NCI-H526 (cell line): ENCODE measurements around the gene CNPY1.
A peak's percentile ranks its signal among the peaks of the same experiment; 100 is the strongest.
"Not testable (repeated sequence)": the region's sequence is repeated elsewhere in the genome, so short reads cannot be mapped to it uniquely, and the experiment has no call there.

Experiments used
- DNase-seq, 2 experiments: peaks; one replicate each; lab custom pipeline; 2025; lab: John Stamatoyannopoulos, UW

The CNPY1 gene

DNA sequence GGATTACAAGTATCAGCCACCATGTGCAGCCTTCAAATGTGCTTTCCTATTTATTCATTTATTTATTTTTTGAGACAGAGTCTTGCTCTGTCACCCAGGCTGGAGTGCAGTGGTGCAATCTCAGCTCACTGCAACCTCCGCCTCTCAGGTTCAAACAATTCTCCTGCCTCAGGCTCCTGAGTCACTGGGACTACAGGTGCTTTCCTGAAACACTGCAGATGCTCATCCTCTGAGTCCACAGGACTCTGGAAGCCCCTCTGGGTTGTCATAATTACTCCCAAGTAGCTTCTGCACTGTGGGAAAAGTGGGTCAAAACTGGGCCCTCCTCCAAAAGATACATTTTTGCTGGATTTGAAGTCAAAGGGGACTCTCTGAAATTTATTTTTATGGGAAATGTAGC is at the start of gene CNPY1:
CNPY1 (minus strand) TSS at position 111 of the 400 bp plus-strand sequence. CDS start 630 bp downstream, outside the sequence.
- not testable (repeated sequence) for DNase-seq

DNA sequence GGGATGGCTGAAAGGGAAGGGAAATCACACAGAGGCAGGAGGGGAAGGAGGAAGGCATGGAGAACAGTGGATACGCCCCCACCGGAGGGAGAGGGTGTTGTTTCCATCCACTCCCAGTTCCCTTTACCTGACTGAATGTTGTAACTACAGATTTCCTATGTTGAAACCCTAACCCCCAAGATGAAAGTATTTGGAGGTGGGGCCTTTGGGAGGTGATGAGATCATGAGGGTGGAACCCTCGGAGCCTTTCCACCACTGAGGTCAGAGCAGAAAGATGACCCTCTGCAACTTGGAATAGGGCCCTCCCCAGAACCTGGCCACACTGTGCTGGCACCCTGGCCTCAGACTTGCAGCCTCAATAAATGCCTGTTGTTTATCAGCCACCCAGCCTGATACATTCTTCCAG is 48.6 kb upstream of the CNPY1 start:
- DNase-seq = peak in 1 of 2 experiments; percentile 26

DNA sequence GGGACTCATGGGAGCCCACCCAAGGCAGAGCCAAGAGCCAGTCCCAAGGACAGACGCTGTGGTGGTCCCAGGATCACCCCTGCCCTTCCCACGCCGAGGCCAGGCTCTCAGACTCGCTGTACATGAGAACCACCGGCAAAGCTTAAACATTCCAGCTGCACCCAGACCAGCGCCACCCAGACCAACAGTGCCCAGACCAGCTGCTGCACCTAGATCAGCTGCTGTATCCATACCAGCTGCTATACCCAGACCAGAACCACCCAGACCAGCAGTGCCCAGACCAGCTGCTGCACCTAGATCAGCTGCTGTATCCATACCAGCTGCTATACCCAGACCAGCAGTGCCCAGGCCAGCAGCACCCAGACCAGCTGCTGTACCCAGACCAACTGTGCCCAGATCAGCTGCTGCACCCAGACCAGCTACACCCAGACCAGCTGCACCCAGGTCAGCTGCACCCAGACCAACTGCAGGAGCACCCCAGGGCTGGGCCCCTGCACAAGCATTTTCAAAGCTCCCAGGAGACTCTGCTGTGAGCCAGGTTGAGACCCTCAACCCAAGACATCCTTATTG is 47.9 kb upstream of the CNPY1 start:
- DNase-seq = peak in 1 of 2 experiments; percentile 23

DNA sequence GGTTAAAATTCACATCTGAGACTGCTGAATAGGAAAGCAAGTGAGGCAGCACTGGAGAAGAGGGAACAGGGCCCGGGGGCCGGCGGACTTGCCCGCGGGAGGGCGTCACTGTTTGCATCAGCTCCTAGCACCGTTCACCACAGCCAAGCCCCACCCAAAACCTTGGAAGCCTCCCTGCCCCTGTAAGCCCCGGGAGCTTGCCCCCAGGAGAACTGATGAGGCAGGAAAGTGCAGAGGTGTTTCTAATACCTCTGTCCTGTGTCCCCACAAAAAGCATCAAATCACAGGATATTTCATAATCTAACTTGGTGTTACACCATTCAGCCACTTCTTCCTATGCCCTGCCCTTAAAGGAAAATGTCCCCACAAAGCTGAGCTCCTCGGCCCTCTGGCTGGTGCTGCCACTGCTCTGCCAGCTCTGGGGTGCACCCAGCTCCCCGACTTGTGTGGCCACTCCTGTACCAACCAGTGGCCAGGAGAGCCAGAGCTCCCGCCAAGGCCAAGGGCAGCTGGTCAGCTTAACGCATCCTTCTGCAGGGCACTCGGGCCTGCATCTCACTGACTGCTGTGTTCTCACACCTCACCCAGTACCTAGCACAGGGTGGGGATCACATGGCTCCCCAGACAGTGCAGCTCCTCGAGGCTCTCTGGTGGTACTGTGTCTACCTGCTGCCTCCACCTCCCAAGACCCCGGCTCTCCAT is 47.3 kb upstream of the CNPY1 start:
- DNase-seq = peak in 1 of 2 experiments; percentile 20

DNA sequence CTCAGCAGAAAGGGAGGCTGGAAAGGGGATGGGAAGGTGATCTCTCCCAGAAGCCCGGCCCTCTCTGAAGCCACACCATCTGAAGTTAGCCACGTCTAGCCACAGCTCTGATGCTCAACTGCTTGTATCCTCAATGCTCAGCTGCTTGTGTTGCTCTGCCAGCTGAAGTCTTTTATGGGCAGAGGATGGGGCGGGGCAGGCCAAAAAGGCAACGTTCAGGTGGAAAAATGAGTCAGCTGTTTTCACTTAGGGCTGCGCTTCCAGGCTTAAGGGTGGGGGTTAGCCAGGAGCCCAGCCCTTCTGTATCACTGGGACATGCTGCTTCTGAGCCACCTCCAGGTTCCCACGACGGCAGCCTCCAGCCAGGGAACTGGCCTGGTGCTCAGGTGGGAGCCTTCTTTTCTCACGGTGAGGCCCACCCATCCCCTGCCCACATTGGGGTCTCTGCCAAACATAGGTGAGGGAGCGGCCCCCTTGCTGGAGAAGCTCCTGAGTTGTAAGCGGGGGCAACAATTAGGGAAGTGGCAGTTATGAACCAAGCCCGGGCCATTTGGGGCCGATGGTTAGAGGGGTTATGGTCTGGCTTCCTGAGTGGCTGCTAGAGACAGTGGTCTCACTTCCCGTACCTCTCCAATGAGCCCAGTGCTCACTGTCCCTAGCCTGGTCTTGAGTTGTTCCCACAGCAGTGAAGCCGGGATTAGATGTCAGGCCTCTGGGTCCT is 44.9 kb upstream of the CNPY1 start:
- DNase-seq = peak; percentile 87 to 90

DNA sequence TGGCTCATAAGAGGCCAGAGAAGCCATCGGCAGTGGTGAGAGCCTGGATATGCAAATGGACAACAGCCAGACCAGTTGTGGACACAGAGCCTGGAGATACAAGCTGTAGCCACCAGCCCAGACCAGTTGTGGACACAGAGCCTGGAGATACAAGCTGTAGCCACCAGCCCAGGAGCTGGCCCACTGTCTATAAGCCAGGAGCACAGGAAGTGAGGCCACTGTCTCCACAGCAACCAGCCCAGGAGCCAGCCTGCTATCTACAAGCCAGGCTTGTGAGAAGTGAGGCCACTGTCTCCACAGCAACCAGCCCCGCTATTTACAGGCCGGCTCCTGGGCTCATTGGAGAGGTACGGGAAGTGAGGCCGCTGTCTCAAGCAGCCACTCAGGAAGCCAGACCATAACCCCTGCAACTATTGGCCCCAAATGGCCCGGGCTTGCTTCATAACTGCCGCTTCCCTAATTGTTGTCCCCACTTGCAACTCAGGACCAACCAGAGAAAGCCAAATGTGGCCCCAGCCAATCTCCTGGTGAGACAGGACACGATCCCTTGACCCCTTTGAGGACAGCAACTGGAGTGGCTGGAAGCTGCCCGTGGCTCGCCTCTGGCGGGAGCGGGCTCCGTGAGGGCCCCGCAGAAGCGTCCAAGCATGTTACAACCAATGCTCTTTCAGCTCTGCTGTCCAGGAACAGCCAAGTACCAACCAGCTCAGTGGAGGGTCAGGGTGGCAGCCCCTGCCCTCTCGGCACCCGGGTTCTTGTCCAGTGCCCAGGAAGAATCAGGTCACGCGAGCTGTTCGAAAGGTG is 44.1 kb upstream of the CNPY1 start:
- DNase-seq = peak; percentile 91 to 96

DNA sequence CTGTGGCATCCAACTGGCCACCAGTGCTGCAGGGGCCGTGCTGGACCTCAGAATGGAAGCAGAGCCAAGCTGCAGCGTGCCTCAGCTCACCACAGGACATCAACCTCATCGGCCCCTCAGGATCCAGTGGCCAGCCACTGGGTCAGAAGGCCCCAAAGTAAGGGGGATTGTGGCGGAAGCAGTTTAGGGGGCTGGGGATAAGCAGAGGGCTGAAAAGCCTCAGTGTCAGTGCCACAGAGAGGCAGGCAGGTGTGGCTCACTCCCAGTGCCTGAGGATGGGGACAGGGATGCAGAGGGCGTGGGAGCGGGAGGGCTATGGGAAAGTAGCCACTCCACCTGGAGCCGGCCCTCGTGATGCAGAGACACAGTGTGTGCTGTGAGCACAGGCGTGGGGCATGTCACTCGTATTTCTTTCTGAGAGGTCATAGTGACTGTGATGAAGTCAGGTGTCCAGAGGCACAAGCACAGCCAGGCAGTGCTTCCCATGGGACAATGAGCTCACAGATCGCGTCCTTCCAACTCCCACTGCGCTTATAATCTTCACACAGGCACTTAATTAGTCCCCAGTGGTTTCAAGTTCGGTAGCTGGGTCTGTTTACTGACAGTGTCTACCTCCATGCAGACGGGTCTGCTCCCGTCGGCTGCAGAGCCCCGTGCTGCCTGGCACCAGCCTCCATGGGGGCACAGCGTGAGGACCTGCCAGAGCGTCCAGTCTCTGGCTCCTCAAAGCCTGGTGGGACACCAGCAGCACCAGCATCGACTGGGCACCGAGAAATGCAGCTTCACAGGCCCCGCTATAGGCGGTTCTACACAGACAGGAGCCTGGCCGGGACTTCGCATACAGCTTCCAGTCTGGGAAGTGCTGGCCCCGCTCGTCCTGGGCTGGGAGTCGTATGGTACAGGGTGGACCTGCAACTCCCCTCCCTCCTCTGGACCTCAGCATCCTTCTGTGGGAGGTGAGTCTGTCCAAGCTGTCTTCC is 42.9 kb upstream of the CNPY1 start:
- peak; percentile 90 to 95 for DNase-seq

DNA sequence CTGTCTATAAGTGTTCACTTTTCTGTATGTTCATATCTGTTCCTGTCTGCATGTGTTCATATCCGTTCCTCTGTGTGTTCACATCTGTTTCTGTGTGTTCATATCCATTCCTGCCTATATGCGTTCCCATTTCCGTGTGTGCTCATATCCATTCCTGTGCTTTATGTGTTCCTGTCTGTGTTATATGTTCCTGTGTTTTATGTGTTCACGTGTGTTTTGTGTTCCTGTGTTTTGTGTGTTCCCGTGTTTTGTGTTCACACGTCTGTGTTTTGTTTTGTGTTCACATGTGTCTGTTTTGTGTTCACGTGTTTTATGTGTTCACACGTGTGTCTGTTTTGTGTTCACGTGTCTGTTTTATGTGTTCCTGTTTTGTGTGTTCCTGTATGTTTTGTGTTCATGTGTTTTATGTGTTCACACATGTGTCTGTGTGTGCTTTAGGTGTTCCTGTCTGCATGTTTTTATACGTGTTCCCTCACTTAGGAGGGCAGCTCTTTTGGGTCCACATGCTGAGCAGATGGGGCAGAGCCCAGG is 42.2 kb upstream of the CNPY1 start:
- DNase-seq = no peak

DNA sequence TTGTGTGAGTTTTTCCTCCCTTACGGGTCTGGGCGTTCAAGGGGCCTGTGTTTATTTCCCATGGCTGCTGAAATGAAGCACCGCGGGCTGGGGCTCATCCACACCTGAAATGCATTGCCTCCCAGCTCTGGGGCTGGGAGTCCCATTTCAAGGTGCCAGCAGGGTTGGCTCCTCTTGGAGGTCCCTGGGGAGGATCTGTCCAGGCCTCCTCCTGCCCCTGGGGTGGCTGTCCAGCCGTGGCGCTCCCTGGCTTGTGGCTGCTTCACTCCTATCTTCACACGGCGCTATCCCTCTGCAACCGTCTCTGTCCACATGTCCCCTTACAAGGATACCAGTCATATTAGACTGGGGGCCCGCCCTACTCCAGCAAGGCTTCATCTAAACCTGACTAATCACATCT is 41.1 kb upstream of the CNPY1 start:
- DNase-seq = peak in 1 of 2 experiments; percentile 23

DNA sequence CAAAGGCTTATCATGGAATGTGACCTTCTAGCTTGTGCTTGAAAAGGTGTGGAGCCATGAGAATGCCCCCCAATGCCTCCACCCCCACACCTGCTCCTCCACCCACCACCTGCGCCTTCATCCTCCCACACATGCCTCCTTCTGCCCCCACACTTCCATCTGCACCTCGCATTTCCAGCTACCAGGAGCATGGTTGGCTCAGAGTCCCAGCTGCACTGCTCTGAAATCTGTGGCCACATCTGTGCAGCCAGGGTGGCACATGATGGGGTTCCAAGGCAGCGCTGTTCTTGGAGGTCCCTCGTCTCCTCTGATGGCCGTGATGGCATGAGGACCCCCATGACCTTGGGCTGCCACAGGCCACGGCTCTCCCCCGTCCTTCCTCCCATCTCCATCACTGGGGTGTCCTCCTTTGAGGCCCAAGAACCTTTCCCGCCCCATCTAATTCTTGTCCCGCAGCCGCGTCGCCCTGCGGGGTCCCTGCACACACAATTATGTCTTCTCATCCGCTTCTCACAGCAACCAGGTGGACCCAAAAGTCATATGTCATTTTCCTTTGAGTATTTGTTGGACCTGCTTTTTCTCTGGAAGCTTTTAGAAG is 40.6 kb upstream of the CNPY1 start:
- no peak for DNase-seq

DNA sequence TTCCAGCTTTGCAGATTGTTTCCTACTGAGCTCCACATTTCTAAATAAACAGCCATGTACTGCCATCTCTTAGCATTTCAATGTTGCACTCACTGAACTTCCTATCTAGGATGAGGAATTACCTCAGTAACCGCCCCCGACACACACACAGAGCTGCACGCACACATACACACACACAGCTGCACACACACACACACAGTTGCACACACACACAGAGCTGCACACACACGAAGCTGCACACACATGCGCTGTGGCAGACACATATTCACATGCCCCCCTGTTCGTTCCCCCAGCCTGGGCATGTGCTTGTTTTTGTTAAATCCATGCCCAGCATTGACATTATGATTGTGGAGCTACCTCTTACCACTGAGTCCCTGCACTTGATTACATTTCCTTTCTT is 39.6 kb upstream of the CNPY1 start:
- peak in 1 of 2 experiments; percentile 53 for DNase-seq

DNA sequence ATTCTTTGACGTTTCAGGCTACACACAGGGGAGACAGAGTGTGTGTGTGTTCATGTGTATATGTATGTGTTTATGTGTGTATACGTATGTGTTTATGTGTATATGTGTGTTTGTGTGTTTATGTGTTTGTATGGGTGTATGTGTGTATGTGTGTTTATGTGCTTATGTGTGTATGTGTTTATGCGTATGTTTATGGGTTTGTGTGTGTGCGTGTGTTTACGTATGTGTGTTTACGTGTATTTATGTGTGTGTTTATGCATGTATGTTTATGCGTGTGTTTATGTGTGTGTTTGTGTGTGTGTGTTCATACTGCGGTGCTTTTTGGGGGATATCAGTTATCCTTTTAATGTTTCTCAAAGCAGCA is 39.2 kb upstream of the CNPY1 start:
- no peak for DNase-seq

DNA sequence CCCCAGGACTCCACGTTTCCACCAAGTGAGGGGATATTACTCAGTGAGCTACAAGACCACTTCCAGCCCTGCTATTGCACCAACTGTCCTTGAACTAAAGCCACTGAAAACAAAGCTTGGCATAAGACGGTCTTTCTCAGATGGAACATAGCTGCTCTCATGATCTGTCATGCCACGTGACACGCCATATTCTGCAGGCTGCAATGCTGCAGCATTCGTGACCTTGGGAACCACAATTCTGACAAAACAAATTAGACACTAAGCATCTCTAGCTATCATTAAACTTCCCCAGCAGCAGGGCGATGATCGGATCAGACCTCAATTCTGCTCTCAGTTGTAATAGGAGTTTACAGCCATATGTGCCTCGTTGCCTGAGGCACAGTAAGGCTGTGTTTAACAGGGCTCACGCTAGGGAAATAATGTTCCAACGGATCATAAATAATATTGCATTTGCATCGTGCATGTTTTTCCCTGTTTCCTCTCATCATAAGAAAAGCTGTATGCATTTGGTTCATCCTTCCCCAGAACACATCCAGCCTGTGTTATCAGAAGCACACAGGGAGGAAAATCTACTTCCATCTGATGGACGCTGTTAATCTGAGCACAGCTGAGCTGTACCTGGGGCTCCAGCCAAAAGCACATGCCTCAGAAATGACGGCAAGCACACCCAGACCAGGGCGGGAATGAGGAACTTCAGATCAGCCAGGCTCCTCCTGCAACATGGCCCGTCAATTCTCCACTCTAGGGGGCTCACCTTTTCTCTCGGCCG is 38.6 kb upstream of the CNPY1 start:
- peak; percentile 92 to 97 for DNase-seq

DNA sequence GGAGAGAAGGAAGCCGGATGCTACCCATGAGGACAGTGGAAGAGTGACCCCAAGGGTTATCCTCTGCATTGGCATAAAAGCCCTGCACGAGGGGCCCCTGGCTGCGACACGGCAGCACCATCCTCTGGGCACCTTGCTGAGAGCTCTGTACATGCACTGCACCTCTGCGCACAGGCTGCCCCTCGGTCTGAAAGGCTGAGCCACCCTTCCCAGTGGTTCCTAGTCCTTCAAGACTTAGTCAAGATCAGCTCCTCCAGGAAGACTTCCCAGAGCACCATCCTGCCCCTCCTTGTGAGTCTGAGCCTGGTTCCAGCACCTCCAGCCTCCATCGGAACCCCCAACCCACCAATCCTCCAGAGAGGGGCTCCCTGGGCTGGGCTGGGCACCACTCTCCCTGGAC is 37.9 kb upstream of the CNPY1 start:
- DNase-seq = no peak

DNA sequence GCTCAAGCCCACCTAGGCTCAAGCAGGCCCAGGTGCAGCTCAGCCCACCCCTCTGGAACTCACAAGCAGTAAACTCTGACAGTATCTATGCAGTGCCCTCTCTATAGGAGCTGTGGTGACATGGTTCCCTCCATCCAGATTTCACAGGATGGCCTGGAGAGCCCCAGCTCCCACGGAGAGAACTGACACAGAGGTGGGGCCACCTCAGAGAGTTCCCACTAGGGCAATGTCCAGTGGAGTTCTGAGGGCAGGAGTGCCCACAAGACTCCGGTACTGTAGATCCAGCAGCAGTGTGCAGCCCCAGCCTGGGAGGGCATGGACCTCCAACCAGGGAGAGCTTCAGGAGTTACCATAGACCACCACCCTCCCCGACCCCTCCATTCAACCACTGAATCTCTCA is 37.3 kb upstream of the CNPY1 start:
- no peak for DNase-seq

DNA sequence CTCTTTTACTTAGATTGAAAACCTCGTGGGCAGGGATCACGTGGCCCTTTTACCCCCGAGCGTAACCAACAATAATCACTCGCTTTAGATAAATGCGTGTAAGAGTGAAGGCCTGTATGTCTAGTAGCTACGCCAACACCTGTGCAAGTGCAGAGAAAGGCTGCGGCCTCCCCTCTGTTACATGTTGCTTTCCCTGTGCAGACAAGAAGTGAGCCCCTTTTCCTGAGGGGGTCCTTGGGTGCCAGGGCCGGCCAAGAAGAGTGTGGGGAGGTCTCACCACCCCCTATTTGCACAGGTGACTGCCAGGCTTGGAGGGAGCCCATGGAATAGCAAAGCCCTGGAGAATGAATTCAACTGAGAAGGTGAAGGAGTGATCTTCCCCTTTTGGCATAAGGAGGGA is 35.6 kb upstream of the CNPY1 start:
- no peak for DNase-seq

DNA sequence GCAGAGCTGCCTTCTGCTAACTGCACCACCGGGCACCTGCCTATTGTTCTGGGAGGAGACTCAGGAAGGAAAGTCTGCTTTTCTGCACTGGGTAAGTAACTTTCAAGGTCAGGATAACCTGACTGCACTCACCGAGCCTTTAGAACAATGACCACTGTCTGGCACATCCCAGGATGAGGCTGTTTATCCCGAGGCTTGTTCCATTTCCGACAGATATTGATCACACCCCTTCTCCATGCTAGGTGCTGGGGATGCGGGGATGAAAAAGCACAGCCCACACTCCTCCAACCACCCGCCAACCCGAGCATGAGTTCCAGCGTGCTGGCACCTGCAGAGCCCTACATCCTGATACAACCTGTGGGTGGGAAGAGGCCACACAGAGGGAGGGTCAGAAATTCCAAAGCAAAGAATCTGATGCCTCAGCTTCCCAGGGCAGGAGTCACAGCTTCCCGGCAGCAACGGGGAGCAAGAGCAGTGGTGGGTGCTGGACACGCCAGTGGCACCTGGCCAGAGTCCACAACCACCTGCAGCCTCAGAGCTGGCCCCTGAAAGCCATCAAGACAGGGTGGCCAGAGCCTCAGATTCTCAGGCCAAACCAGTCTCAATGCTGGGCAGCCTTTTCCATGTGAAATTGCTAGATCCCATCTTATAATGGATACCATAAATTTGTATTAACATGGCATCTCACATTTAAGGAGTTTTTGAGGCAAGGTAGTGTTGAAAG is 34.9 kb upstream of the CNPY1 start:
- DNase-seq = no peak

DNA sequence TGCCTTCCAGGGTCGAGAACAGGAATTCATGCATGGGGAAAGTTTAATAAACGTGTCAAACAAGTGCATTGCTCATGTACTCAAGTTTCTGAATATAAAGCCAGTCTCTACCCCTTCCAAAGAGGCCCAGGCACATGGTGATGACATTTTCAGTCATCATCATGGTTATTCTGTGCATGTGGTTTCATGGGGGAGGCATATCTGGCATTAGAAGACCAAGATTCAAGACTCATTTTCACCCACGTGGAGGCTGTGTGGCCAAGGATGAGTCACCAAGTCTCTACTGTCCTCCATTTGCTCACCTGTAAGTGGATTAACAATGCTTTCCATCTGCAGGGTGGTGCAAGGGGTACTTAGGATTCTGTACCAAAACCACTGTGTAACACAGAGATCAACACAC is 34.0 kb upstream of the CNPY1 start:
- no peak for DNase-seq

DNA sequence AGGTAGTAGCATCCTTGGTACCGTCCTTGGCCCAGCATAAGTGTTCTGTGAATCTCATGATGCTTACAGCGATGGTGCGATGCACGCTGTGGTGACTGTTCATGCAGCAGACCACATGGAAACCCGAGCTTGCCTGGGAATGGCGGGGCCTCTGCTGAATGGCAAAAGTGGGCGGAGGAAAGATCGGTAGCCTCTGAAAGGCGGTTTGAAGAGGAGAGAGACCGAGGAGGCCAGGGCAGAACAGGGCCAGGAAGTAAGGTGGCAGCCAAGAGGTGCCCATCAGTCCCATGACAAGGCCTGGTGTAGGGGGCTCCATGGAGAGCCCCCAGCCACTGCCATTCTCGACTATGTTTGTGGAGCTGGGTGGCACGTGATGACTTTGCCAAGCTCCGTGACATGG is 33.2 kb upstream of the CNPY1 start:
- DNase-seq = no peak
